ENCODE measurements around the gene FOXJ1. TPM values are rescaled to one million over a fixed set of nuclear protein-coding genes. Genes with fewer than 3 reads are reported as not detected.

The FOXJ1 gene
- total and polyA plus RNA-seq, 2 donors = 0.52 to 0.75 TPM

DNA sequence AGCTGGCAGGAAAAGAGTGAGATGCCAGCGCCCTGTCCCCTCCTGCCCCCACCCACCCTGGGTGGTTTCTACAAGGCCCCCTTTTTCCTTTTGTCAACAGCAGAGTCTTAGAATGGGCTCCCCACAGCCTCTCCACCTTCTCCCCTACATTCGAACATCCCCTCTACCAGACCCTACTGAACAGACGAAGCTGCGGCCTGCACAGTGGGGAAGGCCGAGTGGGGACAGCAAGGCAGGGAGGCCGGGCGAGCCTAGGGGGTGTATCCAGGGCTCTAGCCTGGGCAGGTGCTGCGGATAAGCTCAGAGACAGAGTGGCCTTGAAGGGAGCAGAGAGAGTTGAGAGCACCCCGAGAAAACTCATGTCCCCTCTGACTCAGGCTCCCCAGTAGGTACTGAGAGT lies 54.7 kb downstream of the FOXJ1 start:
- DNase-seq (ENCODE audit: low read depth in 6 of 9, low spot score in 9 of 9) = no peak
- Histone ChIP-seq H3K9me3 (ENCODE audit: control insufficient read depth in 2 of 2, insufficient read depth in 1 of 2, low read length in 1 of 2) (no peaks in the 10 kb centered on the region), H3K4me3 (ENCODE audit: low read length in 2 of 2) (no peak overlapping the region), H3K27me3 (ENCODE audit: control insufficient read depth in 2 of 2, insufficient read depth in 1 of 2, low read length in 1 of 2) (no peaks in the 10 kb centered on the region), H3K27ac (ENCODE audit: low read depth in 1 of 2, low read length in 1 of 2) (no peak overlapping the region), H3K4me1 (ENCODE audit: control insufficient read depth in 2 of 2, insufficient read depth in 2 of 2, low read length in 2 of 2) (peaks cover 0 to 11% of the 10 kb centered on the region in 2 donors), H3K36me3 (ENCODE audit: control insufficient read depth in 2 of 2, insufficient read depth in 2 of 2, low read length in 1 of 2) (peaks cover 97 to 98% of the 10 kb centered on the region in 2 donors)
- WGBS = 96% methylated on average over 9 of the region's 9 CpGs

Other genes with a start within 250 kb of the FOXJ1 start
- gene TRIM65, start 244.3 kb downstream of the FOXJ1 start, total RNA-seq = 14.4 TPM
- gene TRIM65, start 244.3 kb downstream of the FOXJ1 start, polyA plus RNA-seq = 20.2 TPM
- gene MRPL38, start 236.4 kb downstream of the FOXJ1 start, total RNA-seq = 30.5 TPM
- 78.6 TPM for gene MRPL38, start 236.4 kb downstream of the FOXJ1 start, polyA plus RNA-seq
- 9.2 TPM for gene FBF1, start 200.2 kb downstream of the FOXJ1 start, total RNA-seq
- 18.7 TPM for gene FBF1, start 200.2 kb downstream of the FOXJ1 start, polyA plus RNA-seq
- gene ACOX1, start 162.1 kb downstream of the FOXJ1 start, total RNA-seq = 23.5 TPM
- 15.9 TPM for gene ACOX1, start 162.1 kb downstream of the FOXJ1 start, polyA plus RNA-seq
- 10.4 TPM for gene TEN1, start 162.0 kb downstream of the FOXJ1 start, total RNA-seq
- 18.2 TPM for gene TEN1, start 162.0 kb downstream of the FOXJ1 start, polyA plus RNA-seq
- gene CDK3, start 140.4 kb downstream of the FOXJ1 start, total RNA-seq = 3.2 TPM
- 31.8 TPM for gene CDK3, start 140.4 kb downstream of the FOXJ1 start, polyA plus RNA-seq
- 0.33 TPM for gene EVPL, start 113.9 kb downstream of the FOXJ1 start, total RNA-seq
- gene EVPL, start 113.9 kb downstream of the FOXJ1 start, polyA plus RNA-seq = 3.9 TPM
- gene SRP68, start 68.7 kb downstream of the FOXJ1 start, total RNA-seq = 19.9 TPM
- gene SRP68, start 68.7 kb downstream of the FOXJ1 start, polyA plus RNA-seq = 47.6 TPM
- 0.09 TPM for gene GALR2, start 66.5 kb downstream of the FOXJ1 start, total RNA-seq
- gene GALR2, start 66.5 kb downstream of the FOXJ1 start, polyA plus RNA-seq = 0.09 TPM
- 1.5 TPM for gene ZACN, start 62.1 kb downstream of the FOXJ1 start, total RNA-seq
- 10.3 TPM for gene ZACN, start 62.1 kb downstream of the FOXJ1 start, polyA plus RNA-seq
- gene EXOC7, start 37.5 kb downstream of the FOXJ1 start, total RNA-seq = 71.9 TPM
- 64.6 TPM for gene EXOC7, start 37.5 kb downstream of the FOXJ1 start, polyA plus RNA-seq
- gene RNF157, start 99.2 kb upstream of the FOXJ1 start, total RNA-seq = 0.61 TPM
- 1.6 TPM for gene RNF157, start 99.2 kb upstream of the FOXJ1 start, polyA plus RNA-seq
- 42.5 TPM for gene UBALD2, start 124.1 kb upstream of the FOXJ1 start, total RNA-seq
- 48.1 TPM for gene UBALD2, start 124.1 kb upstream of the FOXJ1 start, polyA plus RNA-seq
- 1.1 TPM for gene QRICH2, start 167.0 kb upstream of the FOXJ1 start, total RNA-seq
- gene QRICH2, start 167.0 kb upstream of the FOXJ1 start, polyA plus RNA-seq = 7.3 TPM
- gene PRPSAP1, start 212.7 kb upstream of the FOXJ1 start, total RNA-seq = 17.3 TPM
- gene PRPSAP1, start 212.7 kb upstream of the FOXJ1 start, polyA plus RNA-seq = 38.5 TPM
- gene SPHK1, start 243.4 kb upstream of the FOXJ1 start, total RNA-seq = 5.9 TPM
- 35.2 TPM for gene SPHK1, start 243.4 kb upstream of the FOXJ1 start, polyA plus RNA-seq

Data from thymus (tissue), 11 donors.